Stimulated activated naive CD8-positive, alpha-beta T cell treated with anti-CD3 and anti-CD28 coated beads, Interleukin-15, Interleukin-2, amounts not matched to agents 100 ng/mL and 50 ng/mL, for 24 hours (primary cell): ENCODE measurements around the gene IFIT2.
A peak's percentile ranks its signal among the peaks of the same experiment; 100 is the strongest.

Experiments used
- H3K27ac Mint-ChIP-seq: one replicate; pipeline ENCODE4 v1.8.0; 2021; ENCODE audit warnings: mild to moderate bottlenecking, mixed read lengths
- H3K27me3 Mint-ChIP-seq: one replicate; pipeline ENCODE4 v1.8.0; 2021; ENCODE audit warnings: mixed read lengths
- H3K36me3 Mint-ChIP-seq: one replicate; pipeline ENCODE4 v1.8.0; 2021; ENCODE audit warnings: low read depth, mixed read lengths
- H3K4me1 Mint-ChIP-seq: one replicate; pipeline ENCODE4 v1.8.0; 2021; ENCODE audit warnings: low read depth, mixed read lengths
- H3K4me3 Mint-ChIP-seq: one replicate; pipeline ENCODE4 v1.8.0; 2021; ENCODE audit warnings: mild to moderate bottlenecking, mixed read lengths
- H3K9me3 Mint-ChIP-seq: one replicate; pipeline ENCODE4 v1.8.0; 2021; ENCODE audit warnings: mixed read lengths

The IFIT2 gene

GRCh38 chr10:89295597-89295996 is 6.2 kb upstream of the IFIT2 start:
- Mint-ChIP-seq H3K4me1 (peaks cover 25% of the 10 kb centered on the region), H3K27ac (no peak overlapping the region), H3K4me3 (no peak overlapping the region), H3K27me3 (no peaks in the 10 kb centered on the region), H3K9me3 (peaks cover 6% of the 10 kb centered on the region), H3K36me3 (no peaks in the 10 kb centered on the region)

GRCh38 chr10:89296220-89296648 is 5.6 kb upstream of the IFIT2 start:
- H3K36me3 Mint-ChIP-seq = no peaks in the 10 kb centered on the region
- no peak overlapping the region for H3K27ac Mint-ChIP-seq
- no peak overlapping the region for H3K4me3 Mint-ChIP-seq
- H3K4me1 Mint-ChIP-seq = peaks cover 30% of the 10 kb centered on the region
- H3K27me3 Mint-ChIP-seq = no peaks in the 10 kb centered on the region
- H3K9me3 Mint-ChIP-seq = peaks cover 6% of the 10 kb centered on the region

- H3K27me3 Mint-ChIP-seq = no peaks in the 10 kb centered on the region
- H3K27ac Mint-ChIP-seq = no peak overlapping the region
- peaks cover 6% of the 10 kb centered on the region for H3K9me3 Mint-ChIP-seq
- H3K4me3 Mint-ChIP-seq = no peak overlapping the region
- H3K4me1 Mint-ChIP-seq = peaks cover 39% of the 10 kb centered on the region
- no peaks in the 10 kb centered on the region for H3K36me3 Mint-ChIP-seq
These were observed 4.5 kb upstream of the IFIT2 start for GRCh38 chr10:89297356-89297755.

GRCh38 chr10:89297791-89298190 is 4.1 kb upstream of the IFIT2 start:
- Mint-ChIP-seq H3K27me3 (no peaks in the 10 kb centered on the region), H3K27ac (no peak overlapping the region), H3K9me3 (peaks cover 6% of the 10 kb centered on the region), H3K4me1 (peaks cover 44% of the 10 kb centered on the region), H3K4me3 (no peak overlapping the region), H3K36me3 (no peaks in the 10 kb centered on the region)

- no peaks in the 10 kb centered on the region for H3K27me3 Mint-ChIP-seq
- peaks cover 6% of the 10 kb centered on the region for H3K9me3 Mint-ChIP-seq
- no peak overlapping the region for H3K4me3 Mint-ChIP-seq
- H3K27ac Mint-ChIP-seq = no peak overlapping the region
- no peaks in the 10 kb centered on the region for H3K36me3 Mint-ChIP-seq
- H3K4me1 Mint-ChIP-seq = peaks cover 48% of the 10 kb centered on the region
These were observed 2.8 kb upstream of the IFIT2 start for GRCh38 chr10:89299031-89299430.

GRCh38 chr10:89301232-89301631 is 614 bp upstream of the IFIT2 start:
- peaks cover 9% of the 10 kb centered on the region for H3K36me3 Mint-ChIP-seq
- peak overlapping the region; percentile 84 for H3K4me3 Mint-ChIP-seq
- H3K9me3 Mint-ChIP-seq = peaks cover 6% of the 10 kb centered on the region
- H3K27me3 Mint-ChIP-seq = no peaks in the 10 kb centered on the region
- peak overlapping the region; percentile 85 for H3K27ac Mint-ChIP-seq
- peaks cover 44% of the 10 kb centered on the region for H3K4me1 Mint-ChIP-seq

- H3K4me3 Mint-ChIP-seq = peak overlapping the region; percentile 84
- peak overlapping the region; percentile 54 for H3K27ac Mint-ChIP-seq
- H3K9me3 Mint-ChIP-seq = peaks cover 10% of the 10 kb centered on the region
- peaks cover 21% of the 10 kb centered on the region for H3K36me3 Mint-ChIP-seq
- H3K27me3 Mint-ChIP-seq = no peaks in the 10 kb centered on the region
- peaks cover 38% of the 10 kb centered on the region for H3K4me1 Mint-ChIP-seq
These were observed 779 bp downstream of the IFIT2 start for GRCh38 chr10:89302625-89303024.

- peaks cover 21% of the 10 kb centered on the region for H3K36me3 Mint-ChIP-seq
- no peaks in the 10 kb centered on the region for H3K27me3 Mint-ChIP-seq
- H3K4me1 Mint-ChIP-seq = peaks cover 38% of the 10 kb centered on the region
- H3K4me3 Mint-ChIP-seq = peak overlapping the region; percentile 84
- no peak overlapping the region for H3K27ac Mint-ChIP-seq
- H3K9me3 Mint-ChIP-seq = peaks cover 10% of the 10 kb centered on the region
These were observed 1.3 kb downstream of the IFIT2 start for GRCh38 chr10:89303161-89303560.

GRCh38 chr10:89304026-89304425 is 2.2 kb downstream of the IFIT2 start:
- no peaks in the 10 kb centered on the region for H3K27me3 Mint-ChIP-seq
- H3K4me1 Mint-ChIP-seq = peaks cover 38% of the 10 kb centered on the region
- peak overlapping the region; percentile 56 for H3K4me3 Mint-ChIP-seq
- peaks cover 23% of the 10 kb centered on the region for H3K36me3 Mint-ChIP-seq
- H3K27ac Mint-ChIP-seq = no peak overlapping the region
- H3K9me3 Mint-ChIP-seq = peaks cover 8% of the 10 kb centered on the region

GRCh38 chr10:89304446-89304845 is 2.6 kb downstream of the IFIT2 start:
- H3K4me1 Mint-ChIP-seq = peaks cover 38% of the 10 kb centered on the region
- no peak overlapping the region for H3K27ac Mint-ChIP-seq
- H3K9me3 Mint-ChIP-seq = peaks cover 4% of the 10 kb centered on the region
- peaks cover 25% of the 10 kb centered on the region for H3K36me3 Mint-ChIP-seq
- H3K4me3 Mint-ChIP-seq = no peak overlapping the region
- H3K27me3 Mint-ChIP-seq = no peaks in the 10 kb centered on the region

GRCh38 chr10:89304925-89305324 is 3.1 kb downstream of the IFIT2 start:
- H3K27me3 Mint-ChIP-seq = no peaks in the 10 kb centered on the region
- H3K27ac Mint-ChIP-seq = no peak overlapping the region
- peaks cover 38% of the 10 kb centered on the region for H3K4me1 Mint-ChIP-seq
- H3K36me3 Mint-ChIP-seq = peaks cover 25% of the 10 kb centered on the region
- H3K4me3 Mint-ChIP-seq = no peak overlapping the region
- H3K9me3 Mint-ChIP-seq = peaks cover 4% of the 10 kb centered on the region

- no peak overlapping the region for H3K4me3 Mint-ChIP-seq
- no peak overlapping the region for H3K27ac Mint-ChIP-seq
- peaks cover 25% of the 10 kb centered on the region for H3K36me3 Mint-ChIP-seq
These were observed 4.1 kb downstream of the IFIT2 start for GRCh38 chr10:89305766-89306433.

GRCh38 chr10:89306434-89307268 is 4.8 kb downstream of the IFIT2 start:
- peaks cover 25% of the 10 kb centered on the region for H3K36me3 Mint-ChIP-seq
- peaks cover 30% of the 10 kb centered on the region for H3K4me1 Mint-ChIP-seq
- H3K9me3 Mint-ChIP-seq = peaks cover 4% of the 10 kb centered on the region
- H3K27ac Mint-ChIP-seq = no peak overlapping the region
- no peak overlapping the region for H3K4me3 Mint-ChIP-seq
- no peaks in the 10 kb centered on the region for H3K27me3 Mint-ChIP-seq

More at GRCh38 chr10:89305766-89306433, 4.1 kb downstream of the IFIT2 start:
- peaks cover 4% of the 10 kb centered on the region for H3K9me3 Mint-ChIP-seq
- peaks cover 36% of the 10 kb centered on the region for H3K4me1 Mint-ChIP-seq
- H3K27me3 Mint-ChIP-seq = no peaks in the 10 kb centered on the region

GRCh38 chr10:89307269-89307577 is 5.4 kb downstream of the IFIT2 start:
- peaks cover 25% of the 10 kb centered on the region for H3K36me3 Mint-ChIP-seq

GRCh38 chr10:89308266-89308665 is 6.4 kb downstream of the IFIT2 start:
- Mint-ChIP-seq H3K4me1 (peaks cover 14% of the 10 kb centered on the region), H3K27me3 (no peaks in the 10 kb centered on the region), H3K27ac (no peak overlapping the region), H3K4me3 (no peak overlapping the region), H3K9me3 (peaks cover 4% of the 10 kb centered on the region), H3K36me3 (peaks cover 25% of the 10 kb centered on the region)

More at GRCh38 chr10:89307269-89307577, 5.4 kb downstream of the IFIT2 start:
- H3K9me3 Mint-ChIP-seq = peaks cover 4% of the 10 kb centered on the region
- no peak overlapping the region for H3K27ac Mint-ChIP-seq
- H3K4me3 Mint-ChIP-seq = no peak overlapping the region
- H3K27me3 Mint-ChIP-seq = no peaks in the 10 kb centered on the region
- peaks cover 25% of the 10 kb centered on the region for H3K4me1 Mint-ChIP-seq
